Measurements from ENCODE around the gene GNAT3. TPM values are rescaled to one million over a fixed set of nuclear protein-coding genes. Genes with fewer than 3 reads are reported as not detected.
A peak's percentile ranks its signal among the peaks of the same experiment; 100 is the strongest.

Gene GNAT3
- total and polyA plus RNA-seq, 2 donors from 2014 or later: not detected

DNA sequence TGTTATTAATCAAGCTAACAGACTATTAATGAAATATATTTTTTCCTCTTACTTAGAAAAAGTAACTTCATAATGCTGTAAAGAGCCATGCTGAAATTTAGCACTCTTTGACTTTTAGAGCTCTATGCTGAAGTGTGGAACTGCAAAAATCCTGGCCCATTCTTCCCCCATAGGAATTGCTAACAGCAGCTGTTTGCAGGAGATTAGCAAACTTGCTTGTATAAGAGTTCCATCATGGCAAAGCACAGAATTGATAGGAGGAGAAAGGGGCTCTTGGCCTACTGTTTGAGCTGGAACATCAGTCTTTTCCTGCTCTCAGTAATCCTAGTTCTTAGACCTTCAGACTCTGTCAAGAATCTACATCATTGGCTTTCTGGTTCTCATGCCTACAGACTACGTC, 18.3 kb upstream of the GNAT3 start:
- Histone ChIP-seq H3K27me3 (ENCODE audit: control insufficient read depth, insufficient read depth, low read length) (no peaks in the 10 kb centered on the region), H3K27ac (ENCODE audit: low read depth in 2 of 2, low read length in 2 of 2) (no peak overlapping the region), H3K36me3 (ENCODE audit: control insufficient read depth in 2 of 3, insufficient read depth in 3 of 3, low read length in 3 of 3) (no peaks in the 10 kb centered on the region), H3K4me3 (ENCODE audit: low read length in 3 of 3) (no peak overlapping the region), H3K4me1 (ENCODE audit: control insufficient read depth in 2 of 3, insufficient read depth in 2 of 3, low read depth in 1 of 3, low read length in 3 of 3) (no peaks in the 10 kb centered on the region), H3K9me3 (ENCODE audit: control insufficient read depth in 2 of 3, insufficient read depth in 1 of 3, low read length in 3 of 3) (peaks cover 0 to 2% (median 0%) of the 10 kb centered on the region in 3 donors), H3K9ac (ENCODE audit: low read length in 3 of 3) (no peak overlapping the region)
- TF ChIP-seq, protein P1, sequence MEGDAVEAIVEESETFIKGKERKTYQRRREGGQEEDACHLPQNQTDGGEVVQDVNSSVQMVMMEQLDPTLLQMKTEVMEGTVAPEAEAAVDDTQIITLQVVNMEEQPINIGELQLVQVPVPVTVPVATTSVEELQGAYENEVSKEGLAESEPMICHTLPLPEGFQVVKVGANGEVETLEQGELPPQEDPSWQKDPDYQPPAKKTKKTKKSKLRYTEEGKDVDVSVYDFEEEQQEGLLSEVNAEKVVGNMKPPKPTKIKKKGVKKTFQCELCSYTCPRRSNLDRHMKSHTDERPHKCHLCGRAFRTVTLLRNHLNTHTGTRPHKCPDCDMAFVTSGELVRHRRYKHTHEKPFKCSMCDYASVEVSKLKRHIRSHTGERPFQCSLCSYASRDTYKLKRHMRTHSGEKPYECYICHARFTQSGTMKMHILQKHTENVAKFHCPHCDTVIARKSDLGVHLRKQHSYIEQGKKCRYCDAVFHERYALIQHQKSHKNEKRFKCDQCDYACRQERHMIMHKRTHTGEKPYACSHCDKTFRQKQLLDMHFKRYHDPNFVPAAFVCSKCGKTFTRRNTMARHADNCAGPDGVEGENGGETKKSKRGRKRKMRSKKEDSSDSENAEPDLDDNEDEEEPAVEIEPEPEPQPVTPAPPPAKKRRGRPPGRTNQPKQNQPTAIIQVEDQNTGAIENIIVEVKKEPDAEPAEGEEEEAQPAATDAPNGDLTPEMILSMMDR (IDR thresholded peaks at IDR 0.05; ENCODE audit: borderline replicate concordance, extremely low read depth, insufficient read depth): no peak
- DNase-seq (peak in 1 of 5 donors; percentile 12), FAIRE-seq (no peak)
- intact Hi-C loops (cut with DNase I): no loop called here

DNA sequence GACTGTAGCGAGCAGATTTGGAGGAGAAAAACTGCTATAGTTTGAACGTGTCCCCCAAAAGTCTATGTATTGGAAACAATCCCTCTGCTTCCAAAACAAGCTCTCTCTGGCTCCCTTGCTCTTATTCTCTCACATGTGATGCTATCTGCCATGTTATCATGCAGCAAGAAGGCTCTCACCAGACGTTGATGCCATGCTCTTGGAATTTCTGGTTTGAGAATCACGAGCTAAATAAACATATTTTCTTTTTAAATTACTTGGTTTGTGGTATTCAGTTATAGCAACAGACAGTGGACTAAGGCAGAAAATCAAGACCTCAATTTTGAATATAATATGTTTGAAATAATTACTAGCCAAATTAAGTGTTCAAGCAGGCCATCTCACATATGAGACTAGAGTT, 17.5 kb upstream of the GNAT3 start:
- no peak for FAIRE-seq
- Histone ChIP-seq H3K9me3 (ENCODE audit: control insufficient read depth in 2 of 3, insufficient read depth in 1 of 3, low read length in 3 of 3) (peaks cover 0 to 2% (median 0%) of the 10 kb centered on the region in 3 donors), H3K27me3 (ENCODE audit: control insufficient read depth, insufficient read depth, low read length) (no peaks in the 10 kb centered on the region), H3K36me3 (ENCODE audit: control insufficient read depth in 2 of 3, insufficient read depth in 3 of 3, low read length in 3 of 3) (no peaks in the 10 kb centered on the region), H3K27ac (ENCODE audit: low read depth in 2 of 2, low read length in 2 of 2) (no peak overlapping the region), H3K4me3 (ENCODE audit: low read length in 3 of 3) (no peak overlapping the region), H3K9ac (ENCODE audit: low read length in 3 of 3) (no peak overlapping the region), H3K4me1 (ENCODE audit: control insufficient read depth in 2 of 3, insufficient read depth in 2 of 3, low read depth in 1 of 3, low read length in 3 of 3) (no peaks in the 10 kb centered on the region)
- intact Hi-C loops (cut with DNase I): no loop called here
- DNase-seq: no peak
- TF ChIP-seq, protein P1 (IDR thresholded peaks at IDR 0.05; ENCODE audit: borderline replicate concordance, extremely low read depth, insufficient read depth): no peak

DNA sequence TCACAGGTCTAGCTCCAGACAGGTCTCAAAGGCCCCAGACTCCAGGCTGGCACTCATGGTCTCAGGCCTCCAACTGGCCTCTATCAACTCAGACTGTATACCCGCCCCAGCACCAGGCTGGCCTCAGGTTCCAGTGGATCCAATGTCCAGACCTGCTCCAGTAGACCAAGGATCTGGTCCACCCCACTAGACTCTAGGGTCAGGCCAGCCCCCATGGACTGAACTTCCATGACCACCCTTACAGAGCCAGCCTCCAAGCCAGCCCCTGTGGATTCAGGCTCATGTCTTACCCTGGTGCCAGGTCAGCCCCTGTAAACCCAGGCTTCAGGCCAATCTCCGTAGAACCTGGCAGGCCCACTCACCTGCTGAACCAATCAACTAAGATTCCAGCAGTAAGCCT, 16.8 kb upstream of the GNAT3 start:
- Histone ChIP-seq H3K36me3 (ENCODE audit: control insufficient read depth in 2 of 3, insufficient read depth in 3 of 3, low read length in 3 of 3) (no peaks in the 10 kb centered on the region), H3K9me3 (ENCODE audit: control insufficient read depth in 2 of 3, insufficient read depth in 1 of 3, low read length in 3 of 3) (peaks cover 0 to 2% (median 0%) of the 10 kb centered on the region in 3 donors), H3K27ac (ENCODE audit: low read depth in 2 of 2, low read length in 2 of 2) (no peak overlapping the region), H3K27me3 (ENCODE audit: control insufficient read depth, insufficient read depth, low read length) (no peaks in the 10 kb centered on the region), H3K9ac (ENCODE audit: low read length in 3 of 3) (no peak overlapping the region), H3K4me1 (ENCODE audit: control insufficient read depth in 2 of 3, insufficient read depth in 2 of 3, low read depth in 1 of 3, low read length in 3 of 3) (no peaks in the 10 kb centered on the region), H3K4me3 (ENCODE audit: low read length in 3 of 3) (no peak overlapping the region)
- DNase-seq (no peak), FAIRE-seq (no peak)
- TF ChIP-seq, protein P1 (IDR thresholded peaks at IDR 0.05; ENCODE audit: borderline replicate concordance, extremely low read depth, insufficient read depth): no peak
- intact Hi-C loops (cut with DNase I): no loop called here

DNA sequence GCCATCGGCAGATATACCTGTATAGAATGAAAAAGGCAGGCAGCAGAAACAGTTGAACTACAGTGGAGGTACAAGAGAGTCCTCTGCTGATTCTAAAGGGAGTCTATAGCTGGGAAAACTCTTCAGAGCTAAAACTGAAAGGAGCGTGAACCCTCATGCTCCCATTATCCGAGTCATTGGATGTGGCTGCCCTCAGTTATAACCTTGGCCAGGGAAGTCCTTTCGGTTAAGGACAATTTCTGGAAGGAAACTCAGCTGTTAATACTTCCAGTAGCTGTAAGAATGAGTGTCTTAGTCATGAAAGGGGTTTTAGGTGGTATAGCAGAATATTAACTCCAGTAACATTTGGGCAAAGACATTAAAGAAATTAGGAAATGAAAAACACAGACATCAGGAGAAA, 14.6 kb upstream of the GNAT3 start:
- H3K4me1 ChIP-seq (ENCODE audit: control insufficient read depth in 2 of 3, insufficient read depth in 2 of 3, low read depth in 1 of 3, low read length in 3 of 3): no peaks in the 10 kb centered on the region
- H3K9me3 ChIP-seq (ENCODE audit: control insufficient read depth in 2 of 3, insufficient read depth in 1 of 3, low read length in 3 of 3): no peaks in the 10 kb centered on the region
- DNase-seq: no peak
- H3K36me3 ChIP-seq (ENCODE audit: control insufficient read depth in 2 of 3, insufficient read depth in 3 of 3, low read length in 3 of 3): no peaks in the 10 kb centered on the region
- H3K27ac ChIP-seq (ENCODE audit: low read depth in 2 of 2, low read length in 2 of 2): no peak overlapping the region
- intact Hi-C loops (cut with DNase I): no loop called here
- TF ChIP-seq, protein P1 (IDR thresholded peaks at IDR 0.05; ENCODE audit: borderline replicate concordance, extremely low read depth, insufficient read depth): no peak
- no peak overlapping the region for H3K4me3 ChIP-seq (ENCODE audit: low read length in 3 of 3)
- H3K27me3 ChIP-seq (ENCODE audit: control insufficient read depth, insufficient read depth, low read length): no peaks in the 10 kb centered on the region
- H3K9ac ChIP-seq (ENCODE audit: low read length in 3 of 3): no peak overlapping the region
- no peak for FAIRE-seq
